Lower leg skin (tissue), 4 donors: Measurements from ENCODE around the gene REV3L. TPM values are rescaled to one million over a fixed set of nuclear protein-coding genes. Genes with fewer than 3 reads are reported as not detected.

ENCODE experiments used
- DNase-seq, 2 donors: peaks; one replicate each; pipeline ENCODE4 v3.0.0-alpha.2; 2019; ENCODE audit warnings: low spot score in 2 of 2
- H3K4me3 ChIP-seq: fragments of 200-600 bp; sonication (generic); 2 replicates; pipeline ENCODE4 v1.5.1; 2017; ENCODE audit warnings: mild to moderate bottlenecking, low read depth; ENCODE audit not compliant: poor library complexity, severe bottlenecking
- CTCF ChIP-seq, 3 donors: fragments of 450-650 bp; IDR thresholded peaks; one replicate each; pipeline ENCODE4 v1.5.1; 2016; ENCODE audit warnings: antibody characterized with exemption in 3 of 3, mild to moderate bottlenecking in 3 of 3, moderate library complexity in 2 of 3
- POLR2A ChIP-seq, 2 donors: fragments of 450-650 bp; IDR thresholded peaks; one replicate each; pipeline ENCODE4 v1.6.1; 2016 to 2017; ENCODE audit warnings: antibody characterized with exemption in 2 of 2, mild to moderate bottlenecking in 1 of 2, moderate library complexity in 1 of 2
- WGBS, 2 donors: methylation state at CpG; one replicate each; pipeline ENCODE4 v1.1.5; 2018; 5-methylcytosine and 5-hydroxymethylcytosine counted together
- intact Hi-C: fragments of 100-400 bp; cut with DNase I; formaldehyde crosslinking; loops from one replicate; pipeline ENCODE4 v1.15.0; 2023; ENCODE audit warnings: low total_unique reads
- total RNA-seq, 4 donors: library from RNA; depleted of rRNA; stranded (reverse); fragments of >200 nt; gene quantifications; one replicate each; pipeline ENCODE4 v1.1.0, GENCODE V29; 2016

The REV3L gene
- total RNA-seq, 4 donors from 2014 or later: 25.9 to 45.9 (median 28.6) TPM

GRCh38 chr6:111483736-111484632 lies 966 bp upstream of the REV3L start:
- H3K4me3 ChIP-seq: peak overlapping the region; percentile 99
- peak; percentile 95 to 98 for DNase-seq
- intact Hi-C loops: loop anchor here (10.0 kb wide), 1 partner anchor 121 kb away; the partner anchor contains the start of gene TRAF3IP2
- TF ChIP-seq POLR2A (IDR thresholded peaks at IDR 0.05) (peak in 1 of 2 donors; percentile 26), CTCF (IDR thresholded peaks at IDR 0.05) (no peak)
- 0 to 1% methylated on average over 32 to 34 of the region's 66 CpGs for WGBS, 2 donors

GRCh38 chr6:111482188-111482958 lies 645 bp downstream of the REV3L start:
- peak overlapping the region; percentile 99 for H3K4me3 ChIP-seq
- 0% methylated on average over 17 to 46 of the region's 88 CpGs for whole genome bisulfite sequencing, 2 donors
- peak; percentile 47 to 91 for DNase-seq
- TF ChIP-seq CTCF (IDR thresholded peaks at IDR 0.05): no peak
- no peak for TF ChIP-seq POLR2A (IDR thresholded peaks at IDR 0.05)
- intact Hi-C loops: loop anchor here (10.0 kb wide), 1 partner anchor 122 kb away; the partner anchor contains the start of gene TRAF3IP2

GRCh38 chr6:111481836-111482187 lies 1.2 kb downstream of the REV3L start:
- peak overlapping the region; percentile 99 for H3K4me3 ChIP-seq
- no peak for DNase-seq
- TF ChIP-seq POLR2A (IDR thresholded peaks at IDR 0.05): no peak
- no peak for TF ChIP-seq CTCF (IDR thresholded peaks at IDR 0.05)
- intact Hi-C loops: loop anchor here (10.0 kb wide), 1 partner anchor 123 kb away; the partner anchor contains the start of gene TRAF3IP2
- WGBS, 2 donors: 0 to 3% methylated on average over 8 of the region's 8 CpGs

GRCh38 chr6:111480988-111481822 lies 1.8 kb downstream of the REV3L start:
- intact Hi-C loops: loop anchor here (10.0 kb wide), 1 partner anchor 124 kb away; the partner anchor contains the start of gene TRAF3IP2
- no peak for DNase-seq
- 38 to 40% methylated on average over 6 of the region's 6 CpGs for WGBS, 2 donors
- TF ChIP-seq CTCF (IDR thresholded peaks at IDR 0.05) (no peak), POLR2A (IDR thresholded peaks at IDR 0.05) (no peak)
- H3K4me3 ChIP-seq: peak overlapping the region; percentile 99

- intact Hi-C loops: no loop called here
- 21 to 30% methylated on average over 1 of the region's 1 CpG for WGBS, 2 donors
- no peak for DNase-seq
- H3K4me3 ChIP-seq: no peak overlapping the region
- TF ChIP-seq CTCF (IDR thresholded peaks at IDR 0.05): no peak
- TF ChIP-seq POLR2A (IDR thresholded peaks at IDR 0.05): no peak
Observed at GRCh38 chr6:111478749-111479148, 4.3 kb downstream of the REV3L start.
